PC-3 (cell line): ENCODE results near the gene DGKI.

Experiments used
- EZH2 ChIP-seq: fragments of 300-600 bp; sonication (generic); IDR thresholded peaks from one replicate; pipeline ENCODE4 v1.6.1; 2017; ENCODE audit warnings: antibody characterized with exemption, mild to moderate bottlenecking, low read length; ENCODE audit not compliant: unreplicated experiment
- EZH2phosphoT487 ChIP-seq: fragments of 300-600 bp; sonication (generic); IDR thresholded peaks from 2 replicates; pipeline ENCODE4 v1.6.1; 2018; ENCODE audit warnings: mild to moderate bottlenecking, antibody characterized with exemption, low read length, borderline replicate concordance
- TF ChIP-seq, protein P1 (sequence below): fragments of 300-600 bp; sonication (generic); conservative IDR thresholded peaks from 2 replicates; pipeline ENCODE4 v1.5.1; 2017; ENCODE audit warnings: antibody characterized with exemption, low read depth, mild to moderate bottlenecking, low read length

DNA sequence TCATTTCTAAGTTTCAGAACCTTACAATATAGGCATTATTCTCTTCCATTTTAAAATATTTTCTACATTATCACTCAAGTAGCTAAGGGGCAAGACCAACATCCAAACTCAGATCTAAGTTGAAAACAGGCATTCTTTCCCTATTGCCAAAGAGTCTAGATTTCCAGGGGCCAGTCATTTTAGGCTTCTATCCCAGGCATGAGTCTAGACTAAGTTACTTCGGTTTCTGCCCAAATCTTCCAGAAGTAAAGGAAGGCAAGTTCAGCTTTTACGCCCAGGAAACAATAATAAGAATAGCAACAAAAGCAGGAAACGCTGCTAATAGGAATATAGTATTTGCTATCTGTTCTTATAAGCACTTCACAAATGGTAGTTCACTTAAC lies 189.9 kb downstream of the DGKI start:
- TF ChIP-seq, protein P1, sequence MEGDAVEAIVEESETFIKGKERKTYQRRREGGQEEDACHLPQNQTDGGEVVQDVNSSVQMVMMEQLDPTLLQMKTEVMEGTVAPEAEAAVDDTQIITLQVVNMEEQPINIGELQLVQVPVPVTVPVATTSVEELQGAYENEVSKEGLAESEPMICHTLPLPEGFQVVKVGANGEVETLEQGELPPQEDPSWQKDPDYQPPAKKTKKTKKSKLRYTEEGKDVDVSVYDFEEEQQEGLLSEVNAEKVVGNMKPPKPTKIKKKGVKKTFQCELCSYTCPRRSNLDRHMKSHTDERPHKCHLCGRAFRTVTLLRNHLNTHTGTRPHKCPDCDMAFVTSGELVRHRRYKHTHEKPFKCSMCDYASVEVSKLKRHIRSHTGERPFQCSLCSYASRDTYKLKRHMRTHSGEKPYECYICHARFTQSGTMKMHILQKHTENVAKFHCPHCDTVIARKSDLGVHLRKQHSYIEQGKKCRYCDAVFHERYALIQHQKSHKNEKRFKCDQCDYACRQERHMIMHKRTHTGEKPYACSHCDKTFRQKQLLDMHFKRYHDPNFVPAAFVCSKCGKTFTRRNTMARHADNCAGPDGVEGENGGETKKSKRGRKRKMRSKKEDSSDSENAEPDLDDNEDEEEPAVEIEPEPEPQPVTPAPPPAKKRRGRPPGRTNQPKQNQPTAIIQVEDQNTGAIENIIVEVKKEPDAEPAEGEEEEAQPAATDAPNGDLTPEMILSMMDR, result no peak
- TF ChIP-seq EZH2phosphoT487 (no peak), EZH2 (no peak)
